ENCODE measurements around the gene ZNF222. TPM values are rescaled to one million over a fixed set of nuclear protein-coding genes. Genes with fewer than 3 reads are reported as not detected.

Gene ZNF222
- total RNA-seq, 1 experiment from 2014 or later, result 5.4 TPM

DNA sequence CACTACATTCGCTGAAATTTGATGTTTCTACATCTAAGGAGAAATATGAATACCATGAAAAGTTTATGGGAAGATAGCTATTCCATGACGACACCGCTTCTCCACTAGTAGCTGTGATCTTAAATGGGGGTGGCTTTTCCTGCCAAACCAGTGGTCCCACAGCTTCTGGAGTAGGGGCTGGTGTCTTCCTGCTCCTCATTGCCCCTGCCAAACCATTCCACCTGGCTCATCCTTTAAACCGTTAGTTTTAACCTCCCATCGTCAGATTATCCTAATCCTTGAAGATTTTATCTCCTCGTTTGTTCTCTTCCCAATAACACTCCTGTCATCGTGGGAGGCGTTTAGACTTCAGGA is 23.0 kb upstream of the ZNF222 start:
- Histone ChIP-seq H2BK12ac (ENCODE audit: insufficient read length, low read depth, low read length) (no peak overlapping the region), H3K4ac (ENCODE audit: low read depth, low read length) (no peak overlapping the region), H3K9me3 (ENCODE audit: control insufficient read depth, low read depth, low read length) (no peaks in the 10 kb centered on the region), H4K5ac (ENCODE audit: insufficient read length, low read depth, low read length) (no peak overlapping the region), H3K23me2 (ENCODE audit: insufficient read length, low read depth, low read length, poor library complexity, severe bottlenecking) (peaks cover 4% of the 10 kb centered on the region), H3K4me1 (ENCODE audit: insufficient read depth, low read length) (no peaks in the 10 kb centered on the region; the same call in 1 of the 2 replicates), H3K79me2 (ENCODE audit: insufficient read depth, low read length) (no peaks in the 10 kb centered on the region; the same call in 1 of the 2 replicates), H3K18ac (ENCODE audit: insufficient read length, low read depth, low read length) (no peak overlapping the region), H4K91ac (ENCODE audit: insufficient read length, low read depth, low read length) (no peak overlapping the region), H2AFZ (ENCODE audit: low read length) (no peak overlapping the region), H3K27me3 (ENCODE audit: insufficient read depth, low read length) (no peaks in the 10 kb centered on the region), H2AK5ac (ENCODE audit: insufficient read length, low read length) (no peak overlapping the region), H3K14ac (ENCODE audit: insufficient read depth, low read length) (no peak overlapping the region), H3K79me1 (ENCODE audit: insufficient read depth, low read depth, low read length, poor library complexity, severe bottlenecking) (no peaks in the 10 kb centered on the region), H2BK20ac (ENCODE audit: low read depth, low read length, poor library complexity, severe bottlenecking) (no peak overlapping the region), H3K4me2 (ENCODE audit: insufficient read depth, insufficient read length, low read length) (peak overlapping the region; percentile 81), H3T11ph (ENCODE audit: low read length) (no peak overlapping the region), H4K8ac (replicated peaks; ENCODE audit: insufficient read length, low read depth, low read length) (no peak overlapping the region), H2BK120ac (ENCODE audit: low read depth, low read length, poor library complexity, severe bottlenecking) (no peak overlapping the region), H2BK5ac (ENCODE audit: insufficient read length, low read length) (no peak overlapping the region), H2BK15ac (ENCODE audit: low read depth, low read length) (no peak overlapping the region), H4K20me1 (ENCODE audit: control insufficient read depth, insufficient read depth, insufficient read length) (no peaks in the 10 kb centered on the region), H3K23ac (ENCODE audit: insufficient read length, low read depth, low read length) (no peak overlapping the region), H3K56ac (ENCODE audit: insufficient read length, low read depth, low read length) (no peak overlapping the region), H3K27ac (ENCODE audit: insufficient read length, low read depth, low read length) (no peak overlapping the region), H3K9ac (ENCODE audit: extremely low read depth, insufficient read length, low read length) (peak overlapping the region; percentile 46)
- H3K27me3 Mint-ChIP-seq (ENCODE audit: low read depth), result peaks cover 3% of the 10 kb centered on the region; the same call in 1 of the 2 replicates
- peak overlapping the region in 1 of 3 experiments; percentile 21; a peak in 1 of 7 replicates for H3K27ac Mint-ChIP-seq
- no peak for DNase-seq
- H3K4me1 Mint-ChIP-seq, result peaks cover 10 to 14% of the 10 kb centered on the region in 2 experiments
- no CpG with 5 or more reads among the region's 8 CpGs for WGBS (ENCODE audit: extremely low coverage, insufficient read length, low lambda C conversion rate)
- H3K36me3 Mint-ChIP-seq (ENCODE audit: insufficient read depth in 1 of 3, low read depth in 3 of 3), result peaks cover 8 to 14% (median 12%) of the 10 kb centered on the region in 3 experiments
- H3K9me3 Mint-ChIP-seq, result peaks cover 2 to 28% of the 10 kb centered on the region in 2 experiments; a peak in 4 of 5 replicates
- TF ChIP-seq CTCF (conservative IDR thresholded peaks at IDR 0.05), result no peak
- peak overlapping the region; percentile 92 to 99 for H3K4me3 Mint-ChIP-seq

Data from H9 (cell line).